Hepatocyte (in vitro differentiated cells): Measurements from ENCODE around the gene GRN. TPM values are rescaled to one million over a fixed set of nuclear protein-coding genes. Genes with fewer than 3 reads are reported as not detected.

Source experiments
- DNase-seq: peaks from one replicate; pipeline ENCODE4 v3.0.0-alpha.2; 2016; ENCODE audit warnings: low spot score
- H2AFZ ChIP-seq: fragments of 200-600 bp; sonication (generic); 2 replicates; pipeline ENCODE4 v1.6.0; 2016; ENCODE audit warnings: antibody characterized with exemption, mild to moderate bottlenecking
- H3K27ac ChIP-seq: fragments of 200-600 bp; sonication (generic); 2 replicates; pipeline ENCODE4 v1.5.1; 2016; ENCODE audit warnings: mild to moderate bottlenecking
- H3K27me3 ChIP-seq: fragments of 200-600 bp; sonication (generic); 2 replicates; pipeline ENCODE4 v1.6.1; 2016
- H3K36me3 ChIP-seq: fragments of 200-600 bp; sonication (generic); replicated peaks from 2 replicates; pipeline ENCODE4 v1.5.1; 2016; ENCODE audit warnings: low read depth; ENCODE audit not compliant: insufficient read depth
- H3K4me1 ChIP-seq: fragments of 200-600 bp; sonication (generic); 2 replicates; pipeline ENCODE4 v1.5.1; 2016; ENCODE audit warnings: mild to moderate bottlenecking, moderate library complexity; ENCODE audit not compliant: insufficient read depth
- H3K4me2 ChIP-seq: fragments of 200-600 bp; sonication (generic); 2 replicates; pipeline ENCODE4 v1.6.0; 2016
- H3K4me3 ChIP-seq: fragments of 200-600 bp; sonication (generic); 2 replicates; pipeline ENCODE4 v1.5.1; 2016; ENCODE audit warnings: mild to moderate bottlenecking
- H3K79me2 ChIP-seq: fragments of 200-600 bp; sonication (generic); 2 replicates; pipeline ENCODE4 v1.6.0; 2017; ENCODE audit warnings: mild to moderate bottlenecking
- H3K9me2 ChIP-seq: fragments of 200-600 bp; sonication (generic); replicated peaks from 2 replicates; pipeline ENCODE4 v1.6.0; 2017; ENCODE audit warnings: mild to moderate bottlenecking; ENCODE audit not compliant: insufficient read depth
- H3K9me3 ChIP-seq: fragments of 200-600 bp; sonication (generic); 2 replicates; pipeline ENCODE4 v1.5.1; 2016; ENCODE audit warnings: low read depth, mild to moderate bottlenecking
- H4K20me1 ChIP-seq: fragments of 200-600 bp; sonication (generic); 2 replicates; pipeline ENCODE4 v1.6.0; 2016; ENCODE audit warnings: mild to moderate bottlenecking; ENCODE audit not compliant: insufficient read depth, poor library complexity, severe bottlenecking
- CTCF ChIP-seq: fragments of 200-600 bp; sonication (generic); IDR thresholded peaks from 2 replicates; pipeline ENCODE4 v1.5.1; 2016; ENCODE audit warnings: antibody characterized with exemption, mild to moderate bottlenecking; ENCODE audit not compliant: poor library complexity
- EZH2 ChIP-seq: fragments of 200-600 bp; sonication (generic); IDR thresholded peaks from 2 replicates; pipeline ENCODE4 v1.6.1; 2016; ENCODE audit warnings: antibody characterized with exemption, mild to moderate bottlenecking, borderline replicate concordance
- EZH2phosphoT487 ChIP-seq: fragments of 200-600 bp; sonication (generic); IDR thresholded peaks from one replicate; pipeline ENCODE4 v1.6.1; 2018; ENCODE audit warnings: antibody characterized with exemption, mild to moderate bottlenecking, low read depth, moderate library complexity; ENCODE audit not compliant: unreplicated experiment, severe bottlenecking
- WGBS: methylation state at CpG from one replicate; pipeline ENCODE4 v1.1.6; 2016; ENCODE audit warnings: low lambda C conversion rate; ENCODE audit errors: missing lambda C conversion rate; 5-methylcytosine and 5-hydroxymethylcytosine counted together
- polyA plus RNA-seq: library from polyadenylated mRNA; unstranded; fragments of >200 nt; fragmentation: Nextera tagmentation; extraction: Ambion mirVana; gene quantifications from 2 replicates; pipeline ENCODE4 v1.2.1, GENCODE V29; 2016
- total RNA-seq: library from RNA; depleted of rRNA; stranded (reverse); fragments of >200 nt; gene quantifications from 2 replicates; pipeline ENCODE4 v1.2.3, GENCODE V29; 2014

Gene GRN
- total and polyA plus RNA-seq, 2 experiments from 2014 or later = 299 to 785 TPM

- DNase-seq = no peak
- H3K4me1 ChIP-seq = peaks cover 7% of the 10 kb centered on the region
- no peaks in the 10 kb centered on the region for H3K79me2 ChIP-seq
- H3K4me3 ChIP-seq = no peak overlapping the region
- no peak overlapping the region for H3K27ac ChIP-seq
- no peaks in the 10 kb centered on the region for H3K27me3 ChIP-seq
- 97% methylated on average over 17 of the region's 17 CpGs for WGBS
- H4K20me1 ChIP-seq = peaks cover 3% of the 10 kb centered on the region
- no peaks in the 10 kb centered on the region for H3K9me2 ChIP-seq
- TF ChIP-seq EZH2phosphoT487 (no peak), EZH2 (no peak), CTCF (no peak)
- H3K36me3 ChIP-seq = no peaks in the 10 kb centered on the region
- no peak overlapping the region for H3K4me2 ChIP-seq
- no peaks in the 10 kb centered on the region for H3K9me3 ChIP-seq
- no peak overlapping the region for H2AFZ ChIP-seq
Measured at GRCh38 chr17:44355642-44356099, 10.6 kb downstream of the GRN start.

- Histone ChIP-seq H3K9me3 (no peaks in the 10 kb centered on the region), H3K27ac (no peak overlapping the region), H3K36me3 (no peaks in the 10 kb centered on the region), H2AFZ (no peak overlapping the region), H4K20me1 (peaks cover 4% of the 10 kb centered on the region), H3K4me1 (peaks cover 12% of the 10 kb centered on the region), H3K9me2 (no peaks in the 10 kb centered on the region), H3K4me3 (no peak overlapping the region), H3K4me2 (no peak overlapping the region), H3K27me3 (no peaks in the 10 kb centered on the region), H3K79me2 (no peaks in the 10 kb centered on the region)
- DNase-seq = no peak
- TF ChIP-seq EZH2 (no peak), CTCF (no peak), EZH2phosphoT487 (no peak)
- 96% methylated on average over 11 of the region's 11 CpGs for WGBS
Measured at GRCh38 chr17:44356241-44356640, 11.1 kb downstream of the GRN start.

- Histone ChIP-seq H3K9me3 (no peaks in the 10 kb centered on the region), H3K4me3 (no peak overlapping the region), H3K79me2 (peaks cover 4% of the 10 kb centered on the region), H2AFZ (no peak overlapping the region), H3K36me3 (no peaks in the 10 kb centered on the region), H3K27ac (no peak overlapping the region), H3K4me1 (peaks cover 28% of the 10 kb centered on the region), H3K4me2 (no peak overlapping the region), H3K27me3 (no peaks in the 10 kb centered on the region), H4K20me1 (peaks cover 13% of the 10 kb centered on the region), H3K9me2 (no peaks in the 10 kb centered on the region)
- 89% methylated on average over 9 of the region's 9 CpGs for WGBS
- TF ChIP-seq EZH2phosphoT487 (no peak), CTCF (no peak), EZH2 (no peak)
- no peak for DNase-seq
Measured at GRCh38 chr17:44358066-44358465, 13.0 kb downstream of the GRN start.

- H3K4me1 ChIP-seq = peaks cover 24% of the 10 kb centered on the region
- no peaks in the 10 kb centered on the region for H3K9me2 ChIP-seq
- TF ChIP-seq EZH2 (no peak), CTCF (no peak), EZH2phosphoT487 (no peak)
- no peaks in the 10 kb centered on the region for H3K9me3 ChIP-seq
- peaks cover 13% of the 10 kb centered on the region for H4K20me1 ChIP-seq
- no peak overlapping the region for H3K4me2 ChIP-seq
- no peaks in the 10 kb centered on the region for H3K27me3 ChIP-seq
- H3K36me3 ChIP-seq = no peaks in the 10 kb centered on the region
- 94% methylated on average over 6 of the region's 6 CpGs for WGBS
- H3K79me2 ChIP-seq = peaks cover 8% of the 10 kb centered on the region
- H3K27ac ChIP-seq = no peak overlapping the region
- DNase-seq = no peak
- H3K4me3 ChIP-seq = no peak overlapping the region
- H2AFZ ChIP-seq = no peak overlapping the region
Measured at GRCh38 chr17:44359006-44359405, 13.9 kb downstream of the GRN start.
